HG03442 (cell line): ENCODE data around the gene SETD5.

Source experiments
- ATAC-seq: cut with Tn5 transposase; IDR thresholded peaks from one replicate; pipeline ENCODE4 v1.9.1; 2021; ENCODE audit warnings: mild to moderate bottlenecking, moderate library complexity; ENCODE audit not compliant: unreplicated experiment

The SETD5 gene

GRCh38 chr3:9409981-9410854, 12.8 kb downstream of the SETD5 start:
- no peak for ATAC-seq

- ATAC-seq, result no peak
Observed at GRCh38 chr3:9411302-9411701, 13.9 kb downstream of the SETD5 start.

GRCh38 chr3:9412293-9412692, 14.9 kb downstream of the SETD5 start:
- ATAC-seq, result no peak

GRCh38 chr3:9414826-9415225, 17.4 kb downstream of the SETD5 start:
- ATAC-seq, result no peak

- ATAC-seq, result no peak
Observed at GRCh38 chr3:9415485-9416138, 18.2 kb downstream of the SETD5 start.

GRCh38 chr3:9416139-9416780, 18.8 kb downstream of the SETD5 start:
- ATAC-seq, result no peak

- ATAC-seq, result no peak
Observed at GRCh38 chr3:9420850-9421549, 23.6 kb downstream of the SETD5 start.

GRCh38 chr3:9422712-9423424, 25.5 kb downstream of the SETD5 start:
- ATAC-seq, result no peak

- ATAC-seq, result no peak
Observed at GRCh38 chr3:9428411-9428810, 31.0 kb downstream of the SETD5 start.

GRCh38 chr3:9430733-9431132, 33.3 kb downstream of the SETD5 start:
- ATAC-seq, result no peak

- ATAC-seq, result no peak
Observed at GRCh38 chr3:9433627-9434521, 36.5 kb downstream of the SETD5 start.

GRCh38 chr3:9435316-9435715, 37.9 kb downstream of the SETD5 start:
- ATAC-seq, result no peak

- ATAC-seq, result no peak
Observed at GRCh38 chr3:9439331-9439730, 41.9 kb downstream of the SETD5 start.

GRCh38 chr3:9441501-9442221, 44.2 kb downstream of the SETD5 start:
- no peak for ATAC-seq

- no peak for ATAC-seq
Observed at GRCh38 chr3:9448071-9448470, 50.7 kb downstream of the SETD5 start.

- ATAC-seq, result no peak
Observed at GRCh38 chr3:9448643-9449042, 51.2 kb downstream of the SETD5 start.

GRCh38 chr3:9450126-9450525, 52.7 kb downstream of the SETD5 start:
- no peak for ATAC-seq

- no peak for ATAC-seq
Observed at GRCh38 chr3:9450991-9451390, 53.6 kb downstream of the SETD5 start.

GRCh38 chr3:9452417-9452816, 55.0 kb downstream of the SETD5 start:
- no peak for ATAC-seq
